Spleen (tissue), 7 donors: Measurements from ENCODE around the gene PTPN2.

ENCODE experiments used
- CTCF ChIP-seq, 11 experiments: fragments of 200-600 bp in 7 of 11; fragments of 450-650 bp in 4 of 11; sonication (generic) in 4 of 11; IDR thresholded peaks in 8 of 11; conservative IDR thresholded peaks in 3 of 11; 1 replicate in 7 of 11; 2 replicates in 4 of 11; pipeline versions ENCODE4 v1.4.0 to v1.8.0; 2016 to 2021; ENCODE audit warnings: antibody characterized with exemption in 11 of 11, inconsistent platforms in 4 of 11, mild to moderate bottlenecking in 1 of 11
- POLR2A ChIP-seq, 3 donors: fragments of 450-650 bp; IDR thresholded peaks; one replicate each; pipeline ENCODE4 v1.5.1; 2017; ENCODE audit warnings: antibody characterized with exemption in 3 of 3, mild to moderate bottlenecking in 1 of 3
- donor health status: DM: no; HTN: no; CAD: no; lungs with moderate emphysema.
- donor health status: DM: no; HTN: no; CAD: no.
- donor health status: DM: no; HTN: no; CAD: no.

- TF ChIP-seq POLR2A (IDR thresholded peaks at IDR 0.05), result peak; percentile 87 to 94 (median 94)
- TF ChIP-seq CTCF (IDR thresholded peaks at IDR 0.05 in 8 of 11, conservative IDR thresholded peaks at IDR 0.05 in 3 of 11), result no peak
These were observed at the start of gene PTPN2 for GRCh38 chr18:12883684-12884405.
